GM23248 (cell line): ENCODE measurements around the gene RNF144B.

Source experiments
- EZH2 ChIP-seq: fragments of 200-600 bp; sonication (generic); IDR thresholded peaks from 2 replicates; pipeline ENCODE4 v1.6.1; 2018; ENCODE audit warnings: antibody characterized with exemption, mild to moderate bottlenecking; ENCODE audit not compliant: insufficient read depth, poor library complexity, severe bottlenecking
- EZH2phosphoT487 ChIP-seq: fragments of 200-600 bp; sonication (generic); IDR thresholded peaks from 2 replicates; pipeline ENCODE4 v1.6.1; 2018; ENCODE audit warnings: antibody characterized with exemption, moderate library complexity, mild to moderate bottlenecking, low read depth; ENCODE audit not compliant: insufficient read depth

GRCh38 chr6:18390476-18390875 lies 3.3 kb downstream of the RNF144B start:
- TF ChIP-seq EZH2 = no peak
- TF ChIP-seq EZH2phosphoT487 = no peak
